ENCODE results near the gene CCT7. TPM values are rescaled to one million over a fixed set of nuclear protein-coding genes. Genes with fewer than 3 reads are reported as not detected.

CCT7 gene
- total and polyA plus RNA-seq, 7 donors = 121 to 197 (median 173) TPM

DNA sequence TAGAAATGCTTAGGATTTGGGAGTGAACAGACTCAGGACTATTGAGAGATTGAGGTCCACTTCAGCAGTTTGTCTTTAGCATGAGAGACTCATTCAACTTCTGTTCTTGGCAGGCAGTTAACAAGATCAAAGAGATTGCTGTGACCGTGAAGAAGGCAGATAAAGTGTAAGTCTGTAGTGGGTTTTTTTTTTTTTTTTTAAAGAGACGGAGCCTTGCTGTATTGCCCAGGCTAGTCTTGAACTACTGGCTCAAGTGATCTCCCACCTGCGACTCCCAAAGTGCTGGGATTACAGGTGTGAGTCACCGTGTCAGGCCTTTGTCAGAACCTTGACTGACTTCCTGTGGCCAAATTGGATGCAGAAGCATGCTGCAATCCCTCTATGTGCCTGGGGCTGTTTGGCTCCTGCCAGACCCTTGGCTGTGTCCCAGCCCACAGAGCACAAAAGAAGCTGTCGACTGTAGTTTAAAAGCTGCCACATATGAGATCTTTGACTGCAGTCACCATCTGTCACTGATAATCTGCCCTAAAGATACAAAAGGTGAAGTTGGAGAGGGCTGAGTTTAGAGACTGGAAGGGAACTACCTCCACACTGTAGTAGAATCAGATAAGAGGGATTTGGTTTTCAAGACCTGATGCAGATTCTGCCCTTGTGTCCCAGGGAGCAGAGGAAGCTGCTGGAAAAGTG, 9.9 kb downstream of the CCT7 start:
- TF ChIP-seq POLR2A (IDR thresholded peaks at IDR 0.05) (no peak), EP300 (IDR thresholded peaks at IDR 0.05) (no peak), POLR2AphosphoS5 (IDR thresholded peaks at IDR 0.05) (no peak)
- TF ChIP-seq, protein P1, sequence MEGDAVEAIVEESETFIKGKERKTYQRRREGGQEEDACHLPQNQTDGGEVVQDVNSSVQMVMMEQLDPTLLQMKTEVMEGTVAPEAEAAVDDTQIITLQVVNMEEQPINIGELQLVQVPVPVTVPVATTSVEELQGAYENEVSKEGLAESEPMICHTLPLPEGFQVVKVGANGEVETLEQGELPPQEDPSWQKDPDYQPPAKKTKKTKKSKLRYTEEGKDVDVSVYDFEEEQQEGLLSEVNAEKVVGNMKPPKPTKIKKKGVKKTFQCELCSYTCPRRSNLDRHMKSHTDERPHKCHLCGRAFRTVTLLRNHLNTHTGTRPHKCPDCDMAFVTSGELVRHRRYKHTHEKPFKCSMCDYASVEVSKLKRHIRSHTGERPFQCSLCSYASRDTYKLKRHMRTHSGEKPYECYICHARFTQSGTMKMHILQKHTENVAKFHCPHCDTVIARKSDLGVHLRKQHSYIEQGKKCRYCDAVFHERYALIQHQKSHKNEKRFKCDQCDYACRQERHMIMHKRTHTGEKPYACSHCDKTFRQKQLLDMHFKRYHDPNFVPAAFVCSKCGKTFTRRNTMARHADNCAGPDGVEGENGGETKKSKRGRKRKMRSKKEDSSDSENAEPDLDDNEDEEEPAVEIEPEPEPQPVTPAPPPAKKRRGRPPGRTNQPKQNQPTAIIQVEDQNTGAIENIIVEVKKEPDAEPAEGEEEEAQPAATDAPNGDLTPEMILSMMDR (IDR thresholded peaks at IDR 0.05) = no peak
- 71 to 72% methylated on average over 5 of the region's 5 CpGs for WGBS, 2 donors
- intact Hi-C loops (cut with DNase I) = no loop called here
- H3K4me3 ChIP-seq = no peak overlapping the region
- no peaks in the 10 kb centered on the region for H3K9me3 ChIP-seq
- peaks cover 19 to 100% (median 63%) of the 10 kb centered on the region in 4 donors for H3K36me3 ChIP-seq
- no peaks in the 10 kb centered on the region for H3K27me3 ChIP-seq
- H3K27ac ChIP-seq = no peak overlapping the region
- no peak for DNase-seq
- H3K4me1 ChIP-seq = peaks cover 0 to 11% (median 6%) of the 10 kb centered on the region in 4 donors

DNA sequence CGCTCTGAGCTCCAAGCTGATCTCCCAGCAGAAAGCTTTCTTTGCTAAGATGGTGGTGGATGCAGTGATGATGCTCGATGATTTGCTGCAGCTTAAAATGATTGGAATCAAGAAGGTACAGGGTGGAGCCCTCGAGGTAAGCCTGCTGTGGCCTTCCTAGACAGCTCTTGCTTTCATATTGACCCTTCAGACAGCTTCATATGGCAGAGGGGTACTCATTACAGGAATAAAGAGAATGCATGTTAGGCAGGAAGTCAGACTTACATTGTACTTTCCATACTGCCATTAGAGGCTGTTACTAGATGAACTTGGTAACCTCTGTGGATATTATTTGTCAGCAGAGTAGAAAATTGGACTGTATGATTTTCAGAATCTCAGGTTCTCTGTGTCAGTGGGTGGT, 10.5 kb downstream of the CCT7 start:
- DNase-seq = no peak
- TF ChIP-seq POLR2A (IDR thresholded peaks at IDR 0.05) (no peak), POLR2AphosphoS5 (IDR thresholded peaks at IDR 0.05) (no peak), EP300 (IDR thresholded peaks at IDR 0.05) (no peak)
- TF ChIP-seq, protein P1 (IDR thresholded peaks at IDR 0.05) = no peak
- H3K4me3 ChIP-seq = no peak overlapping the region
- H3K4me1 ChIP-seq = peaks cover 0 to 8% (median 3%) of the 10 kb centered on the region in 4 donors
- H3K36me3 ChIP-seq = peaks cover 24 to 100% (median 67%) of the 10 kb centered on the region in 4 donors
- 92 to 95% methylated on average over 3 of the region's 3 CpGs for WGBS, 2 donors
- no peak overlapping the region for H3K27ac ChIP-seq
- H3K27me3 ChIP-seq = no peaks in the 10 kb centered on the region
- intact Hi-C loops (cut with DNase I) = no loop called here
- H3K9me3 ChIP-seq = no peaks in the 10 kb centered on the region

DNA sequence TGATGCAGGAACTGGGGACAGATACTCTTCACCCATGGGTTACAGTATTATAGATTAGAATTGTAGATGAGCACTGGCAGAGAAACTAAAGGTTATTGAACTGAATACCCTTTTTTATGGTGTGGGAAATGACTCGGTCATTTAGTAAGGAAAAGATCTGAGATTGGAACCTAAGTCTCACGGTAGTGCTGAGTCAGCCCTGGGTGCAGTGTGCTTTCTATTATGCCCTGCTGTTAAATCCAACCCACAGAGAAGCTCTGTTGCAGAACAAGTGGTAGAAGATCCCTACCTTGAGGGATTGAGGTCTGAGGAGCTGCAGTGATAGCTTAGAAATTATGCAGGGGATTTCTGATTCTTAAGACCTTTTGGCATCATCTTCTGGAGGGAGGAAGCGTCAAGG, 12.7 kb downstream of the CCT7 start:
- intact Hi-C loops (cut with DNase I) = no loop called here
- Histone ChIP-seq H3K4me1 (peaks cover 0 to 7% (median 0%) of the 10 kb centered on the region in 4 donors), H3K9me3 (no peaks in the 10 kb centered on the region), H3K27ac (no peak overlapping the region), H3K36me3 (peaks cover 42 to 100% (median 81%) of the 10 kb centered on the region in 4 donors), H3K4me3 (no peak overlapping the region), H3K27me3 (no peaks in the 10 kb centered on the region)
- TF ChIP-seq, protein P1 (IDR thresholded peaks at IDR 0.05) = no peak
- no peak for TF ChIP-seq POLR2AphosphoS5 (IDR thresholded peaks at IDR 0.05)
- TF ChIP-seq EP300 (IDR thresholded peaks at IDR 0.05) = no peak
- TF ChIP-seq POLR2A (IDR thresholded peaks at IDR 0.05) = no peak
- no peak for DNase-seq
- 76 to 81% methylated on average over 3 of the region's 3 CpGs for WGBS, 2 donors

DNA sequence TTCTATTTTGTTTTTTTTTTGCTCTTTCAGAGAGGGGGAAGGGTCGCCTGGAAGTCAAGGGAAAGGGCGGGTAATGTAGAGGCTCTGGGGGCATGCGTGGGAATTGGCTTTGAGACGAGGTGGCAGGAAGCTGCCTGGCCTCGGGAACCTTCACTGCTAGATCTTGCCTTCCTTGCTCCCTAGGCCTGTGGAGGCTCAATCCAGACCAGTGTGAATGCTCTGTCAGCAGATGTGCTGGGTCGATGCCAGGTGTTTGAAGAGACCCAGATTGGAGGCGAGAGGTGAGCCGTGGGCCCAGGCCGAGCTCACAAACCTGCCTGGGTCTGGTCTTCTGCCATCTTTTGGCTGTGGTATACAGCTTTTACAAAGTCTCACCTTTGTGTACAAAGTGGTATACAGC, 15.5 kb downstream of the CCT7 start:
- Histone ChIP-seq H3K27ac (no peak overlapping the region), H3K9me3 (no peaks in the 10 kb centered on the region), H3K4me3 (no peak overlapping the region), H3K4me1 (peaks cover 0 to 7% (median 0%) of the 10 kb centered on the region in 4 donors), H3K27me3 (no peaks in the 10 kb centered on the region), H3K36me3 (peaks cover 42 to 100% (median 91%) of the 10 kb centered on the region in 4 donors)
- no peak for DNase-seq
- TF ChIP-seq POLR2AphosphoS5 (IDR thresholded peaks at IDR 0.05) = no peak
- TF ChIP-seq POLR2A (IDR thresholded peaks at IDR 0.05) = no peak
- TF ChIP-seq EP300 (IDR thresholded peaks at IDR 0.05) = no peak
- TF ChIP-seq, protein P1 (IDR thresholded peaks at IDR 0.05) = no peak
- 82 to 88% methylated on average over 9 of the region's 9 CpGs for WGBS, 2 donors
- intact Hi-C loops (cut with DNase I) = no loop called here
